HT-29 (cell line): ENCODE measurements around the gene PTPN20. TPM values are rescaled to one million over a fixed set of nuclear protein-coding genes. Genes with fewer than 3 reads are reported as not detected.

Source experiments
- DNase-seq: peaks from one replicate; pipeline ENCODE4 v3.0.0-alpha.2; 2015; ENCODE audit warnings: low spot score
- total RNA-seq: library from RNA; depleted of rRNA; stranded (reverse); fragments of >200 nt; shearing (Covaris generic); gene quantifications from 2 replicates; pipeline ENCODE4 v1.2.3, GENCODE V29; 2014

Gene PTPN20
- total RNA-seq, 1 experiment from 2014 or later = not detected

DNA sequence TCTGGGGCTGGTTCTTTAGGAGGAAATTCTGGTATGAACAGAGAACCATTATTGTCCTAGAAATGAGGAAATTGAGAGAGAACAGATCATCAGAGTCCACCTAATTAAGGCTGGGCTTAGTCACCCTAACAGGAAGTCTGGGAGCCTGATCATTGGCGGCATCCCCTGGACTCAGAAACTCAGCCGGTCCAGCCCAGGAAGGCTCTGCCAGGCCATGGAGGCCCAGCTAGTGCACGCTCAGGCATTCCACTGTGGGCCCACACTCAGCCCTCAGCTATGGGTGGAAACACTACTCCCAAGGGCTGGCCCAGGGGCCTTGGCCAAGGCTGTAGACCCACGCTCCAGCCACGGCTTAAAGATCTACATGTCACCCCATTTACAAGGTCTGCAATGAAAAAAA lies 109.2 kb downstream of the PTPN20 start:
- DNase-seq = no peak

DNA sequence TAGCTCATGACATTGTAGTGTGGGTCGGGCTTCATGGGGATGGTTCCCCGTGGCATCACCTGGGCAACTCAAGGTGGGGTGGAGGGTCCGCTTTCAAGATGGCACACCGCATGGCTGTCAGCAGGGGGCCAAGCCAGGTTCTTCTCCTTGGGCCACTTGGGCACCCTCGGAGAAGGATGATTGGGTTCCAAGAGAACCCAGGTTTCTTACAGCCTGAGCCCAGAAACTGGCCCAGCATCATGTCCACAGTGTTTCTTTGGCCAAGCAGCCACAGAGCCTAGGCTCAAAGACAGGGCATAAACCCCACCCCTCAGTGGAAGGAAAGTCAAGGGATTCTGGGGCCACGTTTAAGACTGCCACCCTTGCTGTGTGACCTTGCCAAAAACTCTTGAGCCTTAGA lies 110.6 kb downstream of the PTPN20 start:
- DNase-seq = no peak

DNA sequence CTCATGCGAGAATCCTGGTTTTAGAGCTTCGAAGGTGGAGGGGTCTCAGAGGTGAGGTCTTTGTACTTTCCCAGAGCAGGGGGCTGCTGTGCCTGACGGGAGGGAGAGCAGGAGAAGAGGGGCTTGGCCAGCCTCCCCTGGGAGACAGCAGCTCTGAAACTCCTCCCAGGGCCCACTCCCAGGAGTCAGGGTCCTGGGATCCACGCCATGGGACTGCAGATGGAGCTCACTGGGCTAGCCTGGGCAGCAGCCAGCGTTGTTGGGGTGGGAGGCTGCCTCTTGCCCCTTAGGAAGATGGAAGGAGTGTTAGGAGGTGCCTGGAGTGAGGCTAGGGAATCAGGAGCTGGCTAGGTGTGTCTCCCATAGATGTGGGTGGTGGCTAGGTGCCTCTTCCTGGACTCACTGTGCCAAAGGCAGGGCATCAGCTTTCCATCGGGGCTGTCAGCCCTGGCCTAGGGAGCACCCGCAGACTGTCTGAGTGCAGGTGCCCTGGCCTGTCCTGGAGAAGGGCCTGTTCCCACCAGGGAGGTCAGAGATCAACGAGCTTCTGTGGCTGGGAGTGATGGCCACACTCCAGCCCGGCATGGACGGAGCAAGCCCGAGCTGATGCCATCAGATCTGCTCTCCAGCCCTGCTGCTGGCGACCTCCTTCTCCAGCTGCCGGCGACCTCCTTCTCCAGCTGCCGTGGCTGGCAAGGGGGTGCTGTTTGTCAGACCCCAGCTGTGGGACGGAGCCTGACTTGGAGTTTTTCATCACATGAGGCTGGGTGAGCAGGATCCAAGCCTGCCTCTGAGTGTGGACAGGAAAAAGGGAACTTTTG lies 111.3 kb downstream of the PTPN20 start:
- DNase-seq = no peak

DNA sequence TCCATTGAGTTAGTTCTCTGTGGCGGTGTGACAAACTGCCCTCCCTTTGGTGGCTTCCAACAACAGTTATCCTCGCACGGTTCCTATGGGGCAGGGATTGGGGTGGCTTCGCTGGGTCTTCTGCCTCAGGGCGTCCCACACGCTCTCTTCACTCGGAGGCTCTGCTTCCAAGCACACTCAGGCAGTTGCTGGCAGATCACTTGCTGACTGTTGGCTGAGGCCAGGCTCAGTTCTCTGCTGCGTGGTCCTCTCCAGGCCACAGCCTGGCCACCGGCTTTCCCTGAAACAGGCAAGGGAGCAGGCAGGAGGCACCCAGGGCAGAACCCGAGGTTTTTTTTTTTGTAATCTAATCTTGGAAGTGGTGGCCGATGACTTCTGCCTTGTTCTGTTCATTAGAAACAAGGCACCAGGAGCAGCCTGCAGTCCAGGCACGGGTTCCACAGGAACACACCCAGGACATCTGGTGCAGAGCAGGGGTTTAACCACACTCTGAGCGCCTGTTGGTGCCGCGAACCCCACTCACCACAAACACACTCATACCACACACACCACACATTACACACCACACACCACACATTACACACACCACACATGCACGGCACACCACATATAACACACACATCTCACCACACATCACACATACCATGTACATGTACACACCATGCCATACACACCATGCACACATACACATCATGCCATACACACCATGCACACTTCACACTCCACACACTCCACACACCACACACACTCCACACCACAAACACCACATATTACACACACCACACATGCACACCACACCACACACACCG lies 112.2 kb downstream of the PTPN20 start:
- no peak for DNase-seq

DNA sequence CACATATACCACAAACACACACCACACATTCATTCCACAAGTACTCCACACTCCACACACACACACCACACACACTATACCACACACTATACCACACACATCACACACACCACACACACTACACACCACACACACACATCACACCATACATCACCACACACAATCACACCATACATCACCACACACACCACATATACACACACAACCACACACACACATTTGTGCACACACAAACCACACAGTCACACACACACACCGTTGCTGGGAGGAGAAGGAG lies 112.8 kb downstream of the PTPN20 start:
- no peak for DNase-seq

DNA sequence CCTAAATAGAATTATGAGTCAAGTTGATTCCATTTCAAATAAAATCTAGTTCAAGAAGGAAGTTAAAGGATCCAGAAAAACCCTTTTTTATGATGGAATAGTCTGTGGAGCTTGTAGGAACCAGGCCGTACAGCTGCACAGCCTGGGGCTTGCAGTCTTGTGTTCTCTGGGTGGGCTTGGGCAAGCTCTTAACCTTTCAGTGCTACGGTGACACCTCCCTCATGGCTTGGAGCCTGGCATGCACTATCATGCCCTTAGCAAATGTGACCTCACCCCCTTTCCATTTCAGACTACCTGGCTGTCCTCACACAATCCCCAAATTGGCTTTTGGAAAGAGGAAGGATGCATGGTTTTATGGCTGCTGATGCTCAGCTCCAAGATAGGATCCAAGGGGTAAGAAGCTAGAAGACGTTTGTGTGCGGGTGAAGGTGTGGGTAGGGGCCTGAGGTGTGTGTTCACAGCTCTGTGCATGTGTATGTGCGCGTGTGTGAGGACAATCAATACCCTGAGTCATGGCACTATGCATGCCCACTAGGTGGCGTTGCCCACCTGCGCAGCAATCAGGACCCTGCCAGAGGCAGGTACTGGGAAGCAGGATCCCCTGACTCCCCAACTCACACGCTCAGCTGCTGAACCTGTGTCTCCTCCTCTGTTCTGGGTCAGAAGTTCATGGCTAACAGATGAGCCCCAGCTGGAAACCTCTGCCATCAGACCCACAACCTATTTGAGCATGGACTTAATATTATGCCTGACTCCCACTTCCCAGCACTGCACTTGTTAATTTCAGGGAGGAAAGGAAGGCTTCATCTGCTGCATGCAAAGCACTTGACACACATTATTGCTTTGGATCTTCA lies 113.4 kb downstream of the PTPN20 start:
- peak; percentile 76 for DNase-seq

DNA sequence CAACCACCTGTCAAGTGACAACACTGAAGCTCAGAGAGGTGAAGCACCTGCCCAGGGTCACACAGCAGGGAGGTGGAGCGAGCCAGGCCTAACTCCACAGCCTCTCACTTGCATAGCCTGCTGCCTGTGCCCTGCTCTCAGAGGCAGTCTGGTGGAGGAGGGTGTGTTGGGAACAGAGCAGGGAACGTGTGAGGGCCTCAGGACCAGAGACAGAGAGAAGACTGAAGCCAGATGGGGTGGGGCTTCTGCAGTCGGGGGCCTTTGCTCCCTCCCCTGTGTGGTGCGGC lies 114.0 kb downstream of the PTPN20 start:
- no peak for DNase-seq

DNA sequence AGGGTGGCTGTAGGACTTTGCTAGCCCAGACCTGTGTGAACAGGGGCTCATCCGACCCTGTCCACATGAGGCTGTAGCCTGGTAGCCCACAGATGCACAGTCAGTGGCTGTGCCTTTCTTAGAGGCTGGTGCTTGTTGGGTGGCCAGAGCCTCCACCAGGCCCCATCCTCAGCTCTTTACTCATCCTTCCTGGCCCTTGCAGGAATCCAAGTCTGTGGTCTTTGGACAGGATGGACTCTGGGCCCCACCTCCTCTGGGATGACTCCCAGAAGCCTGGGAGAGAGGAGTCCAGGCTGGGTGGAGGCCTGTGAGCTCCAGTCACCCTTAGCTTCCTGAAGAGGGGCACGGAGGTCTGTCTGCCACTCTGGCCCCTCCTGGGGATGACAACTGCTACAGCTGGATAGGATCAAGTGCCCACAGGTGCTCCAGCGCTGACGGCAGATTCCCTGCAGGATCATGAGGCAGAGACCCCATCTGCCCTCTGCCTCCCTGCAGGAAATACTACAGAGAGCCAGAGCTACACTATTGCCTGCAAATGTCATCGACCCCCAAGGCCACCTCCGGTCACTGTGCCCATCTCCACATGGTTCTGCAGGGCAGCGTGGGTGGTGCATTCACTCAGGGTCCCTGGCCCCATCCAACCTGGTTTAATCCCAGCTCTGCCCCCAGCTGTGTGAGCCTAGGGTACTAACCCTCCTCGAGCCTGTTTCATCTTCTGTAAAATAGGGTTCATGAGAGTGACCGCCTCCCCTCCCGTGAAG lies 114.5 kb downstream of the PTPN20 start:
- no peak for DNase-seq

DNA sequence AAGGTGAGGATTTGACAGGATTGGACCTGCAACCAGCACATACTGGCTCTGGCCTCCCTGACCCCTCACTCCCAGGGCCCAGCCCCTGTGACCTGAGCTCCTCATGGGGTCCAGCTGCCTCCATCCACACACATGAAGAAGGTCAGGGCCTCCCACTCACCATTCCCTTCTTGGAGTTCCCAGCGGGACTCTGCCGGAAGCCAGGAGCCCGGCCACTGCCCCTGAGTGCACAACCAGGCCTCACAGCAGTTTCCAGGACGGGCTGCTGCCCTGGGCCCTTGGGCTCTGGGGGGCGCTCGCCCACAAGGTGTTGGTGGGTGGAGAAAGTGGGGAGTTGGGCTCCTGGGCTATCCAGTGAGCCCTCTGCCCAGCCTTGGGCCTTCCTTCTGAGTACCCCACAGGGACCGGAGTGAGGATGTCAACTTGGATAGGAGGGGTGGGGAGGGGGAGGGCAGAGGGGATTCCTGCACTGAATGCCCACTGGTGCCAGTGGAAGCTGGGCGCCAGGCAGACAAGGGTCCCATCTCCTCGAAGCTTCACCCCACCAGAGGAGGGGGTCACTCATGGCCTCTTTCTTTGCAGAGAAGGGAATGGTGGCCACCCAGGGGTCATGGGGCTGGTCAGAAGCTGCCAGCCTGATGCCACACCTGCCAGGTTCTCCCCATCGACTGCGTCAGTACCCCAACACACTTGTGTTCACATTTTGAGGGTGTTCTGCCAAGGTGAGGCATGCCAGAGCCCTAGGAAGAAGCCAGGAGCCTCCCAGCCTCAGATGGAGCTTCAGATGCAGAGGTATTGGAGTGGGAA lies 115.3 kb downstream of the PTPN20 start:
- no peak for DNase-seq

DNA sequence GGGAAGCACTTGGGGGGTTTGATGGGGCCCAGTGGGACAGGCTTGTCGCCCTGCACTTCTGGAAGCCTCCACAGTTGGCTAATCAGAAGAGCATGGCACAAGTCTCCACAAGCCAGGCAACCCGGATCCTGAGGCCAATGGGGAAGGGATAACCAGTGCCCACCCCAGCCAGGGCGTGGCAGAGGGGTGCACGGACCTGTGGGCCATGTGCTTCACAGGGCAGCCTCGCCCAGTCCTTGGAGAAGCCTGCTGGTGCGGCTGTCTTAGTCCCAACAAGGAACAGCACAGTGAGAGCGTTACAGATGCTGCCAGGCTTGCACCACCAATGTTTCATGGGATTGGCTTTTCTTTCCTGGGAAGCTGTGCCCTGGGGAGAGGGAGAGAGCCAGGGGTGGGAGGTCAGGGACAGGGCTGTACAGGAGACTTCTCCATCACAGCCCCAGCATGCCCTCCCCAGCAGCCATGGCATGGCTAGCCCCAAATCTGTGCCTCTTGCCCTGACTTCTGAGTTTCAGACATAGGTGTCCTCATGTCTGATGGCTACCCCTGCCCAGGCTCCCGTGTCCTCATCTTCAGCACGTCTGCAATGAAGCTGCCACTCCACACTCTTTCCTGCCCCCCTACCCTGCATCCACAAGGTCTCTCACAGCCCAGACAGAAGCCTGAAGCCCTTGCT lies 116.0 kb downstream of the PTPN20 start:
- DNase-seq = no peak

DNA sequence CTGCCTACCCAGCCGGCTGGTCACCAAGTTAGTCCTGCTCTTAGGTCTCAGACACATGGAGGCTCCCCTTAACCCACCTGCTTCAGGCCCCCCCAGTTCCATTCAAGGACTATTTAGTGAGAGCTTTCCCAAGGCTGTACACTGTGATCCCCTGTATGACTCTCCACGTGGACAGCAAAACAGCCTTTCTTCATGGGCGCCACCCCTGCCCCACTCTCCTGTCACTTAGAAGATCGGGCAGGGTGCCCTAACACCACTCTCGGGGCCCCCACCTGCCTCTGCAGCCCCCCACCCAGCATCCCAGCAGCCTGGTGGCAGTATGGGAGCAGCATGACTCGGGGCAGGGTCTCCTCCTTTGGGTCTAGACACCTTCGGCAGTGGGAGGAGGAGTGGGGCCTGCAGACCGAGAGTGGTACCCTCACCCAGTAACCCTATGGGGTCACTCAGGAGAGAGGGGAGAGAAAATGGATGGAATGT lies 116.6 kb downstream of the PTPN20 start:
- DNase-seq = no peak

DNA sequence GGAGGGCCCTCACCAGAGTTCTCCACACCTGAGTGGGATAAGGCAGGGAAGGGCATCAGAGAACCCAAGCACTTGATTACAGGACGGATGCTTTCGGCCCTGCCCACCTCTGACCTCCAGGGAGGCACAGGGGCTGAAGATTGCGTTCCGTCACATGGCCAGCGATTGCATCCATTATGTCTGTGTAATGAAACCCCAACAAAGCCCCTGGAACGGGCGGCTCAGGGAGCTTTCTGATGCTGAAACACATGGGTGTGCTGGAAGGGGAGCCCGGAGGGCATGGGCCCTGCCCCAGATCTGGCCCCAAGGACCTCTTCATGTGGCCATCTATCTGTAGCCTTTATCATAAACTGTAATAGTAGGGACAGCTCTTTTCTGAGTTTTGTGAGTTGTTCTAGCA lies 117.2 kb downstream of the PTPN20 start:
- no peak for DNase-seq

DNA sequence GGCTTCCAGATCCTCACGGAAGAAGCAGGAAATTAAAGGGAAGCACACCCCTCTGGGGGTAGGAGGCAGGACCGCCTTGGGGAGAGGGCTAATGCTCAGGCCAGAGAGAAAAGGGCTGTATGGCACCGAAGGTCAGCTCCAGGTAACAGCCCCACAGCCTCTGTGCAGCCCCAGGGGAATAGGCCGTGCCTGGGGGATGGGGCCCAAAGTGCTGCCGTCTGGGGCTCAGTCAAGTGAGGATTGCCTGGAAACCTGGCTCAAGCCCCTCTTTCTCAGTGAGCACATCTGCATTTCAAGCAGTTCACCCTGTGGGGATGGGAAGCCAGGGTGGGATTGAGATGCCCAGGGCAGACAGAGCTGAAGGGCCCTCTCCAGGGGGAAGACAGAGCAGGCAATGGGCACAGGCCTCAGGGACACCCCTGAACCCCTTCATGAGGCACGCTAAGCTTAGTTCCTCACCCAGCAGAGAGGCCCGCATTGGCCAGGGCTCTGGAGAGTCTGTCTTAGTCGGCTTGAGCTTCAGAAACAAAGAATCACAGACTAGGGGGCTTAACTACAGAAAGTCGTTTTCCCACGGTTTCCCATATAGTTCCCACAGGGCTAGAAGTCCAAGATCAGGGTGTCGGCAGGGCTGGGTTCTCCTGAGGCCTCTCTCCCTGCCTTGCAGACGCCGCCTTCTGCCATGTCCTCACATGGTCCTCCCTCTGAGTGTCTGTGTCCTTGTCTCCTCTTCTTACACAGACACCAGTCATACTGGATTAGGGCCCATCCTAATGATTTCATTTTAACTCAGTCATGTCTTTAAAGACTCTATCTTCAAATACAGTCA lies 118.2 kb downstream of the PTPN20 start:
- DNase-seq = no peak

DNA sequence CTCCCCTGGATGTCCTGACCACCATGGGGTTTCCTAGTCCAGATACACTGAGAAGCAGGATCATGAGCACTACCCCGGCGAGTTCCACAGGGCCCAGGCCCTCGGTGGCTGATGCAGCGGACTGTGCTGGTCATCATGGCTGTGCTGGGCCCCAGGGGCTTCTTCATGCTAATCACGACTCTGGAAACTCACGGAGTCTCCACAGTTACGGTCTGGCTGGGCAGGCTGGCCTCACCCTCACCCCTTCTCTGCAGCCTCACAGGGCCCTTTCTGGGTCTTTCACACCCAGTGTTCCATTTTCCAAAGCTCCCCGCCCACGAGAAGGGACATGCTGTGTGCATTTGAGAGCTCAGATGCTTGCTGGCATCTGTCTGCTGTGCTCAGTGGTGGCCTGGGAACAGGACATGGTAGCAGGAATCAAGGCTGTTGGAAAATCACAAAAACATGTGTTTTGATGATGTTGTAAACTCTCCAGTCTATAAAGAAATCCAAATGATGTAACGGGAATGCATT lies 119.0 kb downstream of the PTPN20 start:
- DNase-seq = no peak

DNA sequence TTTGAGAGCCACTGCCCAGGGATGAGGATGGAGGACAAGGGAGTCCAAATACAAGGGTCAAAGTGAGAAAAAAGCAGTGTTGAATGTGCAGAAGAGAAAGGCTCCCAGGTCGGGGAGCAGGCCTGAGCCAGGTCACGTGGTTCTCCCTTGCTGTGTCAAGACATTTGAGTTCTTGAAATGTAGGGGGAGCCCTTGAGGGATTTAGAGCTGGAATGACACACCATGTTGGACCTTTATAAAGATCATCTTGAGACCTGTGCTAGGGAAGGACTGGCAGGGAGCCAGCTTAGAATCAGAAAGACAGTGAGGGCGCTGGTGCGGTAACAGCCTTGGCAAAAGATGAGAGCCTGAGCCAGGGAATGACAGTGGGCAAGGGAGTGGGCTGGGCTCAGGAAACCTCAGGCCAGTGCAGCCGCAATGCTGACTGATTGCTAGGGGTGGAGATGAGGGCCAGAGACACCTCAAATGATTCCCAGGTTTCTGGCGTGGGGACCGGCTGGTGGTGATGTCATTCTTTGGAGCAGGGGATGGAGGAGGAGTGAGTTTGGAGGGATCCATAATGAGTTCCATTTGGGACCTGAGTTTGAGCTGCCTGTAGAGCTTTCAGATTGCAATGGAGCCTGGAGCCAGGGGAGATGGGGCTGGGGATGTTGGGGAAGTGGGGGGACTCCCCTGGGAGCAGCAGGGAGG lies 120.1 kb downstream of the PTPN20 start:
- DNase-seq = peak; percentile 4

DNA sequence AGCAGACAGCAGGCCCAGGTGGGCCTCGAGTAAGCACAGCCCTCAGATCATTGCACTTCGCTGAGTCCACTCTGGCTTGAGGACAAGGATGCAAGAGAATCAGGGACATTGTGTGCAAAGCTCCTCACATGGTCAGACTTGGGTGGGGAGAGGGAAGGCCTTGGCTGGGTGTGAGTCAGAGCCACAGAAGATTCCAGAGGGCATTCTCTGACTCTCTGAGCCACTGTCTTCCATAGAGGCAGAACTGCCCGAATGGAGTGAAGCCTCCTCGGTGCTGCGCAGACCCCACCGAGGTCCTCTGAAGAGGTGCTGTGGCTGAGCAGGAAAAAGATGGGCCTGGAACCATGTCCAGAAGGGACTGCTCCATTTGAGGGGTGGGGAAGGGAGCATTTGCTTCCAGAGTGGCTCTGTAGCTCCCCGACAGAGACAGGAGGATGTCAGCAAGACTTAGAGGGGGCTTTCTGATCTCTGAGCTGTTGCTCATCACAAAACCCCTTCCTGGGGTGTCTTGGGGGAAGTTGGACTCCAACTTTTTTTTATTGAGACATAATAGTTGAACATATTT lies 120.8 kb downstream of the PTPN20 start:
- no peak for DNase-seq

DNA sequence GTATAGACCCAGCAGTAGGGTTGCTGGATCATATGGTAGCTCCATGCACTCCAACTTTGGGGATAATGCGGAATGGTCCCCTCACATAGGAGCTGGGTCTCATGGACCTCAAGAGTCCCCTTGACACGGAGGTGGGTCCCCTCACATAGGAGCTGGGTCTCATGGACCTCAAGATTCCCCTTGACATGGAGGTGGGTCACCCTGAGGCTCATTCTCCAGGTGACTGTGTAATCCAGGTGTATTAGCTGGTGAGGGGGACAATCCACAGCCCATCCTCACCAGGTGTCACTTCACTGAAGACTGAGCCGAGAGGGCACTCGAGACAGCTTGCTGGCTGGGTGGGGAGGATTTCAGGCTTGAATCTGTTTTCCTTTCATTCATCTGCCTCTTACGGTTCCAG lies 121.9 kb downstream of the PTPN20 start:
- no peak for DNase-seq
